Esophagus muscularis mucosa (tissue), 4 donors: ENCODE results near the gene RAB15. TPM values are rescaled to one million over a fixed set of nuclear protein-coding genes. Genes with fewer than 3 reads are reported as not detected.

Experiments used
- DNase-seq: peaks from one replicate; pipeline ENCODE4 v3.0.0-alpha.2; 2017; ENCODE audit errors: extremely low spot score
- H3K27ac ChIP-seq, 4 donors: fragments of 200-600 bp; sonication (generic); replicated peaks in 1 of 4; 1 replicate in 3 of 4; 2 replicates in 1 of 4; pipeline ENCODE4 v1.5.1; 2016 to 2019; ENCODE audit warnings: mild to moderate bottlenecking in 1 of 4
- H3K27me3 ChIP-seq, 4 donors: fragments of 200-600 bp; sonication (generic); one replicate each; pipeline versions ENCODE4 v1.5.1 to v1.6.0; 2016 to 2019
- H3K36me3 ChIP-seq, 4 donors: fragments of 200-600 bp; sonication (generic); one replicate each; pipeline ENCODE4 v1.5.1; 2016 to 2019
- H3K4me1 ChIP-seq, 4 donors: fragments of 200-600 bp; sonication (generic); one replicate each; pipeline ENCODE4 v1.5.1; 2016 to 2019
- H3K4me3 ChIP-seq, 4 donors: fragments of 200-600 bp; sonication (generic); 1 replicate in 2 of 4; 2 replicates in 2 of 4; pipeline ENCODE4 v1.5.1; 2016 to 2019; ENCODE audit warnings: mild to moderate bottlenecking in 4 of 4, moderate library complexity in 1 of 4
- H3K9me3 ChIP-seq, 4 donors: fragments of 200-600 bp; sonication (generic); 1 replicate in 3 of 4; 2 replicates in 1 of 4; pipeline ENCODE4 v1.5.1; 2016 to 2019
- CTCF ChIP-seq, 3 experiments: fragments of 200-600 bp in 2 of 3; fragments of 450-650 bp in 1 of 3; sonication (generic) in 2 of 3; IDR thresholded peaks; one replicate each; pipeline ENCODE4 v1.5.1; 2017 to 2019; ENCODE audit warnings: antibody characterized with exemption in 3 of 3, mild to moderate bottlenecking in 2 of 3, moderate library complexity in 1 of 3
- EP300 ChIP-seq: sonication (generic); formaldehyde crosslinking; IDR thresholded peaks from one replicate; pipeline ENCODE4 v1.6.1; 2017; ENCODE audit warnings: antibody characterized with exemption
- POLR2A ChIP-seq: fragments of 450-650 bp; IDR thresholded peaks from one replicate; pipeline ENCODE4 v1.6.1; 2017; ENCODE audit warnings: antibody characterized with exemption, moderate library complexity, mild to moderate bottlenecking, low read depth
- POLR2AphosphoS5 ChIP-seq, 2 donors: sonication (generic); formaldehyde crosslinking; IDR thresholded peaks; one replicate each; pipeline ENCODE4 v1.6.1; 2017; ENCODE audit warnings: antibody characterized with exemption in 2 of 2
- WGBS: methylation state at CpG from one replicate; pipeline ENCODE4 v1.1.5; 2018; 5-methylcytosine and 5-hydroxymethylcytosine counted together
- intact Hi-C: fragments of 100-400 bp; cut with DNase I; formaldehyde crosslinking; loops from one replicate; pipeline ENCODE4 v1.15.1; 2023
- total RNA-seq, 4 donors: library from RNA; depleted of rRNA; stranded (reverse); fragments of >200 nt; gene quantifications; one replicate each; pipeline versions ENCODE4 v1.1.0 to v1.2.1, GENCODE V29; 2016

The RAB15 gene
- total RNA-seq, 4 donors from 2014 or later = 3.7 to 11.4 (median 7.1) TPM

GRCh38 chr14:64953310-64953654 lies 18.9 kb downstream of the RAB15 start:
- peaks cover 0 to 7% (median 2%) of the 10 kb centered on the region in 4 donors for H3K4me1 ChIP-seq
- intact Hi-C loops = no loop called here
- H3K27ac ChIP-seq = no peak overlapping the region
- H3K4me3 ChIP-seq = no peak overlapping the region
- TF ChIP-seq CTCF (IDR thresholded peaks at IDR 0.05) = no peak
- no peak for DNase-seq
- H3K27me3 ChIP-seq = no peaks in the 10 kb centered on the region
- peaks cover 0 to 43% (median 16%) of the 10 kb centered on the region in 4 donors for H3K36me3 ChIP-seq
- H3K9me3 ChIP-seq = no peaks in the 10 kb centered on the region
- WGBS = 94% methylated on average over 7 of the region's 8 CpGs

- Histone ChIP-seq H3K4me3 (no peak overlapping the region), H3K27ac (no peak overlapping the region), H3K4me1 (peaks cover 0 to 7% (median 2%) of the 10 kb centered on the region in 4 donors), H3K27me3 (no peaks in the 10 kb centered on the region), H3K36me3 (peaks cover 0 to 49% (median 22%) of the 10 kb centered on the region in 4 donors), H3K9me3 (no peaks in the 10 kb centered on the region)
- TF ChIP-seq EP300 (no peak), CTCF (IDR thresholded peaks at IDR 0.05) (no peak), POLR2A (no peak), POLR2AphosphoS5 (IDR thresholded peaks at IDR 0.05) (no peak)
- 72% methylated on average over 7 of the region's 7 CpGs for WGBS
- intact Hi-C loops = no loop called here
- DNase-seq = no peak
Observed at GRCh38 chr14:64952598-64953309, 19.4 kb downstream of the RAB15 start.

GRCh38 chr14:64951724-64952123 lies 20.4 kb downstream of the RAB15 start:
- no peaks in the 10 kb centered on the region for H3K9me3 ChIP-seq
- H3K27ac ChIP-seq = no peak overlapping the region
- peaks cover 0 to 7% (median 2%) of the 10 kb centered on the region in 4 donors for H3K4me1 ChIP-seq
- no peak for TF ChIP-seq CTCF (IDR thresholded peaks at IDR 0.05)
- no peak for TF ChIP-seq POLR2AphosphoS5 (IDR thresholded peaks at IDR 0.05)
- TF ChIP-seq EP300 = no peak
- TF ChIP-seq POLR2A = no peak
- H3K36me3 ChIP-seq = peaks cover 0 to 53% (median 28%) of the 10 kb centered on the region in 4 donors
- no peak overlapping the region for H3K4me3 ChIP-seq
- no peaks in the 10 kb centered on the region for H3K27me3 ChIP-seq
- intact Hi-C loops = no loop called here
- DNase-seq = no peak

GRCh38 chr14:64951291-64951690 lies 20.8 kb downstream of the RAB15 start:
- TF ChIP-seq CTCF (IDR thresholded peaks at IDR 0.05) = no peak
- TF ChIP-seq POLR2AphosphoS5 (IDR thresholded peaks at IDR 0.05) = no peak
- TF ChIP-seq POLR2A = no peak
- no peak for TF ChIP-seq EP300
- DNase-seq = no peak
- H3K4me1 ChIP-seq = peaks cover 0 to 7% (median 2%) of the 10 kb centered on the region in 4 donors
- H3K36me3 ChIP-seq = peaks cover 0 to 51% (median 29%) of the 10 kb centered on the region in 4 donors
- no peak overlapping the region for H3K27ac ChIP-seq
- no peak overlapping the region for H3K4me3 ChIP-seq
- H3K9me3 ChIP-seq = no peaks in the 10 kb centered on the region
- 96% methylated on average over 4 of the region's 8 CpGs for WGBS
- H3K27me3 ChIP-seq = no peaks in the 10 kb centered on the region
- intact Hi-C loops = no loop called here

GRCh38 chr14:64950889-64951288 lies 21.2 kb downstream of the RAB15 start:
- H3K27me3 ChIP-seq = no peaks in the 10 kb centered on the region
- H3K27ac ChIP-seq = no peak overlapping the region
- peaks cover 0 to 7% (median 2%) of the 10 kb centered on the region in 4 donors for H3K4me1 ChIP-seq
- 94% methylated on average over 7 of the region's 8 CpGs for WGBS
- H3K4me3 ChIP-seq = no peak overlapping the region
- H3K9me3 ChIP-seq = no peaks in the 10 kb centered on the region
- peaks cover 0 to 54% (median 29%) of the 10 kb centered on the region in 4 donors for H3K36me3 ChIP-seq
- no peak for DNase-seq
- TF ChIP-seq POLR2A (no peak), CTCF (IDR thresholded peaks at IDR 0.05) (no peak), POLR2AphosphoS5 (IDR thresholded peaks at IDR 0.05) (no peak), EP300 (no peak)
- intact Hi-C loops = no loop called here
